ENCODE measurements around the gene RNF169. TPM values are rescaled to one million over a fixed set of nuclear protein-coding genes. Genes with fewer than 3 reads are reported as not detected.

RNF169 gene
- total RNA-seq, 3 donors from 2014 or later, result 12.5 to 22.0 (median 14.0) TPM

- TF ChIP-seq, protein P1, sequence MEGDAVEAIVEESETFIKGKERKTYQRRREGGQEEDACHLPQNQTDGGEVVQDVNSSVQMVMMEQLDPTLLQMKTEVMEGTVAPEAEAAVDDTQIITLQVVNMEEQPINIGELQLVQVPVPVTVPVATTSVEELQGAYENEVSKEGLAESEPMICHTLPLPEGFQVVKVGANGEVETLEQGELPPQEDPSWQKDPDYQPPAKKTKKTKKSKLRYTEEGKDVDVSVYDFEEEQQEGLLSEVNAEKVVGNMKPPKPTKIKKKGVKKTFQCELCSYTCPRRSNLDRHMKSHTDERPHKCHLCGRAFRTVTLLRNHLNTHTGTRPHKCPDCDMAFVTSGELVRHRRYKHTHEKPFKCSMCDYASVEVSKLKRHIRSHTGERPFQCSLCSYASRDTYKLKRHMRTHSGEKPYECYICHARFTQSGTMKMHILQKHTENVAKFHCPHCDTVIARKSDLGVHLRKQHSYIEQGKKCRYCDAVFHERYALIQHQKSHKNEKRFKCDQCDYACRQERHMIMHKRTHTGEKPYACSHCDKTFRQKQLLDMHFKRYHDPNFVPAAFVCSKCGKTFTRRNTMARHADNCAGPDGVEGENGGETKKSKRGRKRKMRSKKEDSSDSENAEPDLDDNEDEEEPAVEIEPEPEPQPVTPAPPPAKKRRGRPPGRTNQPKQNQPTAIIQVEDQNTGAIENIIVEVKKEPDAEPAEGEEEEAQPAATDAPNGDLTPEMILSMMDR (IDR thresholded peaks at IDR 0.05), result no peak
- no peak for ATAC-seq
- H3K4me3 ChIP-seq, result no peak overlapping the region
- H3K4me1 ChIP-seq (ENCODE audit: low read depth), result peaks cover 4% of the 10 kb centered on the region
- H3K36me3 ChIP-seq (ENCODE audit: low read depth), result no peaks in the 10 kb centered on the region
- intact Hi-C loops (cut with DNase I, micrococcal nuclease), result no loop called here
- no peak for DNase-seq
- H3K9me3 ChIP-seq, result no peaks in the 10 kb centered on the region
These were observed 27.2 kb upstream of the RNF169 start for GRCh38 chr11:74721479-74721835.

DNA sequence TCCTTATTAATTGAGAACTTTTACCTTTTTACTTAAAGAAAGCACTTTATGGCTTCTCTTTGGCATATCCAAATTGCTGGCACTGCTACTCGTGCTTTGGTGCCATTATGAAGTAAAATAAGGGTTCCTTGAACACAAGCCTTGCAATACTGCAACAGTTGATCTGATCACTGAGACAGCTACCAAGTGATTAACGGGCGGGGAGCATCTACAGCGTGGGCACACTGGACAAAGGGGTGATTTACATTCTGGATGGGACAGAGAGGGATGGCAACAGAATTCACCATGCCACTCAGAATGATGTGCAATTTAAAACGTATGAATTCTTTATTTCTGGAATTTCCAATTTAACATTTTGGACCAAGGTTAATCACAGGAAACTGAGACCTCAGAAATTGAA lies 25.1 kb upstream of the RNF169 start:
- Histone ChIP-seq H3K36me3 (ENCODE audit: low read depth) (no peaks in the 10 kb centered on the region), H3K4me1 (ENCODE audit: low read depth) (peaks cover 6% of the 10 kb centered on the region), H3K9me3 (no peaks in the 10 kb centered on the region), H3K4me3 (no peak overlapping the region)
- DNase-seq (no peak), ATAC-seq (no peak)
- intact Hi-C loops (cut with DNase I, micrococcal nuclease), result no loop called here
- TF ChIP-seq, protein P1 (IDR thresholded peaks at IDR 0.05), result no peak

DNA sequence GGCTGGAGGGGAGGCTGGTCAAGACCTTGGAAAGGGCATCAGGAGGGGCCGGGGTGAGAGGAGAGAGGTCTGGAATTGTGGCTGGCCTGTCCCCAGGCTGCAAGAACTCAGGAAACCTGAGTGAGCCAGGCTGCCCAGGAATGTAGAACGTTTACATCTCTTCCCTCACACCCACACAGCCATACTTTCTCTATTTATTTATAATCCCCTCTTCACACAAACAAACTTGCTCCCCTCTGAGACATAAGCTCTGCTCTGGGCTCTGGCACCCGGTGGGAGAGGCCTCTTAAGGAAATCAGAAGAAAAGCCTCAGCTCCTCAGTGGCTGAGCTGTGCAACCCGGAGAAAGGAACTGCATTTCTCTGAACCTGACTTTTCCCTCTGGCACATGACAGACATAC lies 22.9 kb upstream of the RNF169 start:
- no peak for DNase-seq
- no peak overlapping the region for H3K4me3 ChIP-seq
- no peak for ATAC-seq
- peaks cover 6% of the 10 kb centered on the region for H3K4me1 ChIP-seq (ENCODE audit: low read depth)
- H3K9me3 ChIP-seq, result no peaks in the 10 kb centered on the region
- no peaks in the 10 kb centered on the region for H3K36me3 ChIP-seq (ENCODE audit: low read depth)
- TF ChIP-seq, protein P1 (IDR thresholded peaks at IDR 0.05), result no peak
- intact Hi-C loops (cut with DNase I, micrococcal nuclease), result loop anchor here in 1 of 2 donors (5.0 kb wide), 1 partner anchor 113 kb away; no protein-coding TSS in a partner anchor

- H3K36me3 ChIP-seq (ENCODE audit: low read depth), result no peaks in the 10 kb centered on the region
- TF ChIP-seq, protein P1 (IDR thresholded peaks at IDR 0.05), result peak; percentile 78
- H3K9me3 ChIP-seq, result no peaks in the 10 kb centered on the region
- no peak overlapping the region for H3K4me3 ChIP-seq
- intact Hi-C loops (cut with DNase I, micrococcal nuclease), result loop anchor here in 1 of 2 donors (5.0 kb wide), 1 partner anchor 114 kb away; no protein-coding TSS in a partner anchor
- peak; percentile 69 to 79 (median 74) for DNase-seq
- ATAC-seq, result peak; percentile 97
- H3K4me1 ChIP-seq (ENCODE audit: low read depth), result peaks cover 6% of the 10 kb centered on the region
These were observed 22.0 kb upstream of the RNF169 start for GRCh38 chr11:74726547-74727182.

- no peak overlapping the region for H3K4me3 ChIP-seq
- H3K36me3 ChIP-seq (ENCODE audit: low read depth), result no peaks in the 10 kb centered on the region
- peaks cover 6% of the 10 kb centered on the region for H3K4me1 ChIP-seq (ENCODE audit: low read depth)
- ATAC-seq (no peak), DNase-seq (no peak)
- no peaks in the 10 kb centered on the region for H3K9me3 ChIP-seq
- intact Hi-C loops (cut with DNase I, micrococcal nuclease), result loop anchor here in 1 of 2 donors (5.0 kb wide), 1 partner anchor 117 kb away; no protein-coding TSS in a partner anchor
- TF ChIP-seq, protein P1 (IDR thresholded peaks at IDR 0.05), result no peak
These were observed 19.3 kb upstream of the RNF169 start for GRCh38 chr11:74729397-74729796.

Measured in mucosa of descending colon (tissue), 3 donors.